Measurements from ENCODE around the gene GBX1. TPM values are rescaled to one million over a fixed set of nuclear protein-coding genes. Genes with fewer than 3 reads are reported as not detected.

Gene GBX1
- total RNA-seq, 1 experiment from 2014 or later = not detected

DNA sequence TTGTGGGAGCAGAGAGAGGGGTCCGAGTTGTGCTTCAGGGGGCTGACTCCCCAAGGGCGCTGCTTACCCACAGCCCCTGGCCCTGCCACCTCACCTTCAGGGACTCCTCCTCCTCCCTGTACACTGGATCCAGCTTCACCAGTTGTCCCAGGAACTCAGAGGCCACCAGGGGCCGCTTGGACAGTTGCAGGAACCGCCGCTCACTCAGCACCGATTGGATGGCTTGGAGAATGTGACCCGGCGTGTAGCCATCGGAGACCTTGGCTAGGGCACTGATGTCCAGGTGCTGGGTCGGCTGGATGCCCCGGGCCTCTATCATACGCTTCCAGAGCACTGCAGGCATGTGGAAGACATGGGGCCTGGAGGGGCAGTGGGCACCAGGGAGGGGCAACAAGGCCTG lies 24.1 kb upstream of the GBX1 start:
- no peak overlapping the region for H4K8ac ChIP-seq (replicated peaks; ENCODE audit: insufficient read length, low read depth, low read length)
- H3K79me1 ChIP-seq (ENCODE audit: insufficient read depth, low read depth, low read length, poor library complexity, severe bottlenecking) = no peaks in the 10 kb centered on the region
- H3K14ac ChIP-seq (ENCODE audit: insufficient read depth, low read length) = no peak overlapping the region; the same call in 1 of the 2 replicates
- H3T11ph ChIP-seq (ENCODE audit: low read length) = no peak overlapping the region
- H2BK120ac ChIP-seq (ENCODE audit: low read depth, low read length, poor library complexity, severe bottlenecking) = no peak overlapping the region
- no peak overlapping the region for H3K9ac ChIP-seq (ENCODE audit: extremely low read depth, insufficient read length, low read length)
- Mint-ChIP-seq H3K27ac (no peak overlapping the region), H3K9me3 (no peaks in the 10 kb centered on the region), H3K27me3 (ENCODE audit: low read depth) (peaks cover 30% of the 10 kb centered on the region), H3K4me3 (no peak overlapping the region), H3K4me1 (no peaks in the 10 kb centered on the region), H3K36me3 (ENCODE audit: insufficient read depth in 1 of 3, low read depth in 3 of 3) (no peaks in the 10 kb centered on the region)
- TF ChIP-seq, protein P1, sequence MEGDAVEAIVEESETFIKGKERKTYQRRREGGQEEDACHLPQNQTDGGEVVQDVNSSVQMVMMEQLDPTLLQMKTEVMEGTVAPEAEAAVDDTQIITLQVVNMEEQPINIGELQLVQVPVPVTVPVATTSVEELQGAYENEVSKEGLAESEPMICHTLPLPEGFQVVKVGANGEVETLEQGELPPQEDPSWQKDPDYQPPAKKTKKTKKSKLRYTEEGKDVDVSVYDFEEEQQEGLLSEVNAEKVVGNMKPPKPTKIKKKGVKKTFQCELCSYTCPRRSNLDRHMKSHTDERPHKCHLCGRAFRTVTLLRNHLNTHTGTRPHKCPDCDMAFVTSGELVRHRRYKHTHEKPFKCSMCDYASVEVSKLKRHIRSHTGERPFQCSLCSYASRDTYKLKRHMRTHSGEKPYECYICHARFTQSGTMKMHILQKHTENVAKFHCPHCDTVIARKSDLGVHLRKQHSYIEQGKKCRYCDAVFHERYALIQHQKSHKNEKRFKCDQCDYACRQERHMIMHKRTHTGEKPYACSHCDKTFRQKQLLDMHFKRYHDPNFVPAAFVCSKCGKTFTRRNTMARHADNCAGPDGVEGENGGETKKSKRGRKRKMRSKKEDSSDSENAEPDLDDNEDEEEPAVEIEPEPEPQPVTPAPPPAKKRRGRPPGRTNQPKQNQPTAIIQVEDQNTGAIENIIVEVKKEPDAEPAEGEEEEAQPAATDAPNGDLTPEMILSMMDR (conservative IDR thresholded peaks at IDR 0.05) = no peak
- H3K27me3 ChIP-seq (ENCODE audit: insufficient read depth, low read length) = no peaks in the 10 kb centered on the region; the same call in 1 of the 2 replicates
- H3K9me3 ChIP-seq (ENCODE audit: control insufficient read depth, low read depth, low read length) = no peaks in the 10 kb centered on the region
- H2BK5ac ChIP-seq (ENCODE audit: insufficient read length, low read length) = no peak overlapping the region
- H3K23ac ChIP-seq (ENCODE audit: insufficient read length, low read depth, low read length) = no peak overlapping the region
- no peak overlapping the region for H2BK20ac ChIP-seq (ENCODE audit: low read depth, low read length, poor library complexity, severe bottlenecking)
- no peak overlapping the region for H4K91ac ChIP-seq (ENCODE audit: insufficient read length, low read depth, low read length)
- H2BK15ac ChIP-seq (ENCODE audit: low read depth, low read length) = no peak overlapping the region
- no peak overlapping the region for H2BK12ac ChIP-seq (ENCODE audit: insufficient read length, low read depth, low read length)
- H3K4me2 ChIP-seq (ENCODE audit: insufficient read depth, insufficient read length, low read length) = no peak overlapping the region
- no peak overlapping the region for H3K18ac ChIP-seq (ENCODE audit: insufficient read length, low read depth, low read length)
- no peak overlapping the region for H3K56ac ChIP-seq (ENCODE audit: insufficient read length, low read depth, low read length)
- no peak overlapping the region for H4K5ac ChIP-seq (ENCODE audit: insufficient read length, low read depth, low read length)
- H3K23me2 ChIP-seq (ENCODE audit: insufficient read length, low read depth, low read length, poor library complexity, severe bottlenecking) = no peaks in the 10 kb centered on the region
- H2AK5ac ChIP-seq (ENCODE audit: insufficient read length, low read length) = no peak overlapping the region
- H3K27ac ChIP-seq (ENCODE audit: insufficient read length, low read depth, low read length) = no peak overlapping the region
- no CpG with 5 or more reads among the region's 12 CpGs for WGBS (ENCODE audit: extremely low coverage, insufficient read length, low lambda C conversion rate)
- H3K79me2 ChIP-seq (ENCODE audit: insufficient read depth, low read length) = no peaks in the 10 kb centered on the region
- no peaks in the 10 kb centered on the region for H4K20me1 ChIP-seq (ENCODE audit: control insufficient read depth, insufficient read depth, insufficient read length)
- no peak overlapping the region for H3K4ac ChIP-seq (ENCODE audit: low read depth, low read length)
- DNase-seq = no peak
- H3K4me1 ChIP-seq (ENCODE audit: insufficient read depth, low read length) = no peaks in the 10 kb centered on the region; the same call in 1 of the 2 replicates
- no peak overlapping the region for H2AFZ ChIP-seq (ENCODE audit: low read length)
